GM21825 (cell line): ENCODE results near the gene BCL2L12.

ENCODE experiments used
- ATAC-seq: cut with Tn5 transposase; IDR thresholded peaks from one replicate; pipeline ENCODE4 v1.9.1; 2021; ENCODE audit warnings: mild to moderate bottlenecking, moderate library complexity; ENCODE audit not compliant: unreplicated experiment

BCL2L12 gene

DNA sequence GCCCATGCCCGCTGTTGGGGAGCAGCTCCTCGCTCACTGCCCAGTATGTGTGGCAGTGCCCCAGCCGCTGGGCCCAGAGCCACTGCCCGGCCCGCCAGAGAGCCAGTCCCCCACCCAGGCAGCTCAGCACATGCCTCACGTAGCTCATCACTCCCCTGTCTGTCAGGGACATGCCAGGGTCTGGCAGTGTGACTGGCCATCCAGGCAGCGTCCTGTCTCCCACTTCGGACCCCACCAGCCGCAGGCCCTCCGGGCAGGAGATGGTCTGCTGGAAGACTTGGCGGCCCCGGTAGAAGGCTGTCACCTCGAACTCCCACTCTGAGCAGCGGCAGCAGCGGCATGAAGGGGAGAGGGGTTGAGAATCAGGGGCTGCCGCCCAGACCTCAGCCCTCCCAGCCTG lies 3.7 kb upstream of the BCL2L12 start:
- no peak for ATAC-seq

DNA sequence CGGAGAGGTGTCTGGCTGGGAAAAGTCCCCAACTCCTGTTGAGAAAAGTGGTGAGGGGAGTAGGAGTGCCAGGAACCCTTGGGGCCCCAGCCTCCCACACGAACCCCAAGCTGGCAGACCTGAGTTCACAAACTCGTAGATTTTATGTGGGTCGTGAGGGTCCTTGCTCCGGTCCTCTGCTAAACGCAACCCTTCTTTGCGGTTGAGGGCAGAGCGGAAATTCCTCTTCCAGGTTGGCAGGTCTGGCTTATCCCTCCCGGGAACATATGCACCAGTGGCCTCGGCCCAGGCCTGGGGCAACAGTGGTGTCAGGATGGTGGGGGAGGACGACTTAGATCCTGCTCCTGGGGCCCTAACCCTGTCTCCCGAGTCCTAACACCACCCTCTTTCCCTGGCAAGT lies 2.5 kb upstream of the BCL2L12 start:
- no peak for ATAC-seq

DNA sequence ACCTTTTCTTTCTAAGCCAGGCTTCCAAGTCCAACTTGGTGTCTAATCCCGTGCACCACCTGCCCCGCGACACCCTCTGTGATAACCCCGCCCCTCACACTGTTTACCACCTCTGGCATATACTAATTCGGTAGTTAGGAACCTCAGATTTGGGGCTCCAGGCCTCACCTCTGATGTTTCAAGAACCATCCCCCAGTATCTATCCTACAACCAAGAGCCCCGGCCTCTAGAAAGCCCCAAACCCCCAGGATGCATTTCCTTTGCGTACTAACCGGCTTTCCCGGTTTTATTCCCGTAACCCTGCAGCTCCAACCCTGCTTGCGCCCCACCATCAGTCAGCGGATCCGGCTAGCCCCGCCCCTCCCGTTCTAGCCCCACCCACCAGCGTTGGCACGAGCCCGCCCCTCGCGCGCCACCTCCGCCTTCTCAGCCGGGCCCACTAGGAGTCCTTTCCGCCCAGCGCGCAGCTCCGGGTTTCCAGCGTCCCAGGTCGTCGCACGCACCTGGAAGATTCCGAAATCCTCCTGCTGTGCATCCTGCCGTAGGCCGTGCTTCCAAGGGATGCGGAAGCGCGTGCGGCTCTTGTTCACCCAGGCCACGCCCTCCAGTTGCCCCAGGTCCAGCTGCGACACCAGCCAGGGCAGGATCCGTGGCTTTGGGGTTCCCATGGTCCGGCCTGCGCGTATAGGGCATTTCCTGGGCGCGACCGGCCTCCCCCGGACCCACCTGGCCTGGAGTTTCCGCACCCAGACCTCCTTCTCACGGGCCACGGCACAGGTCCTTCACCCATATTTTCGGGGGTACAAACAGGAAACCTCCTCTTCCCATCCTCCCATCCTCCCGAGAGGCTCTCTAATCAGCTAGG lies 1.3 kb upstream of the BCL2L12 start:
- ATAC-seq = peak; percentile 32

DNA sequence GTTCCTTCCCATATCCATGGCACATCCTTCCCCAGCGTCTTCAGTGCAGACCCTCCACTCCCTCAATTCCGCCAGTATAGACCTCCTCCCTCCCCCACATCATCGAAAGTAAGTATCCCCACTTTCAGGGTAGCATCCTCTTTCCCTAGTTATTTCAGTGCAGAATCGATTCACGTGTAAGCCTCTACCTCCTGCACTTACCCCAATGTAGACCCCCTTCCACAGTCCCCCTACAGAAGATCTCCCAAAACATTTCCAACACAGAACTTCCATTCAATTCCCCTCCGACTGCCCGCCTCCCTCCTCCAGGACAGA lies 740 bp upstream of the BCL2L12 start:
- ATAC-seq = no peak

DNA sequence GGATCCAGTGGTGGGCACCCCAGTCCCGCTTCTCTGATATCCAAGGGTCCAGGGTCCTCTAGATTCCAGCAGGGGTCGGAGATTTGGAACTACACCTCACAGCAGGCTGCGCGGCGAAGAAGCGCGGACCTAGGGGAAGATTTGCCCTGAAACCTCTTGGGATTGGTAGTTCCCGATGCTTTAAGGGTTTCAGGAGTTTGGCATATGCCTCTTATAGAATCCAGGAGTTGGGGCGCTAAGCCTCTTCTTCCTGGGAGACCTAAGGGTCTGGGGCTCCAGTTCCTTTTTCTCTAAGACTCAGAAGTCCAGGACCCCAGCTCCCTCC lies 349 bp downstream of the BCL2L12 start:
- no peak for ATAC-seq

DNA sequence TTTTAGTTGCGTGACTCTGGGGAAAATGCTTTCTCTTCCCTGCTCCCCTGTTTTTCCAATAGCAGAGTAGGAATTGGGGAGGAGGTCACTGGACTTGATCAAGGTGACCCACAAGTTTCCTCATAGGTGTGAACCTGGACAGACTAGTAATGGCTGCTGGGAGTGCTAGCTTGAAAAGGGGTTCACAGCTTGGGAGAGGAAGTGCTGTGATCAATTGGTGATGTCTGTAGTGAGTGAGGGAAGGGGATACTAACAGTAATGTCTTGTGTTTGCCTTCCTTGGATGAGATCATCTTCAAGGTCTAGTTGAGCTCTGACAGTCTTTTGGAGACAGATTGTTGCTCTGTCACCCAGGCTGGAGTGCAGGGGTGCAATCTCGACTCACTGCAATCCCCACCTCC lies 1.7 kb downstream of the BCL2L12 start:
- ATAC-seq = no peak

DNA sequence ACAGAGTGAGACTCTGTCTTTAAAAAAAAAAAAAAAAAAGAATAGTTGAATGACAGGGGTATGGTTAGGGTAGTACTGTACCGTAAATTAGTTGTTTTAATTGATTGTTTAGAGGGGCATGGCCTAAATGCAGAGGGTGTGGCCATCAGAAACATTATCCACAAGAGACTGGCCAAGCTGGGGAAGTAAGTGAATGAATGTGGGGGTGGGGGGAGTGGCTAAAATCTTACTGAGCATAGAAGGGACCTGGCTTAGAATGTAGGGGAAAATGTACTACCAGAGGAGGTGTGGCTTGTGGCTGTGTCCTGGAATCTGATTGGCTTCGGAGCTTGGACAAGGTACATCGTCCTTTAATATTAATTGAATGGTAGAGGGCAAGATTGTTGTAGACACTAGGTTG lies 3.8 kb downstream of the BCL2L12 start:
- ATAC-seq = no peak

DNA sequence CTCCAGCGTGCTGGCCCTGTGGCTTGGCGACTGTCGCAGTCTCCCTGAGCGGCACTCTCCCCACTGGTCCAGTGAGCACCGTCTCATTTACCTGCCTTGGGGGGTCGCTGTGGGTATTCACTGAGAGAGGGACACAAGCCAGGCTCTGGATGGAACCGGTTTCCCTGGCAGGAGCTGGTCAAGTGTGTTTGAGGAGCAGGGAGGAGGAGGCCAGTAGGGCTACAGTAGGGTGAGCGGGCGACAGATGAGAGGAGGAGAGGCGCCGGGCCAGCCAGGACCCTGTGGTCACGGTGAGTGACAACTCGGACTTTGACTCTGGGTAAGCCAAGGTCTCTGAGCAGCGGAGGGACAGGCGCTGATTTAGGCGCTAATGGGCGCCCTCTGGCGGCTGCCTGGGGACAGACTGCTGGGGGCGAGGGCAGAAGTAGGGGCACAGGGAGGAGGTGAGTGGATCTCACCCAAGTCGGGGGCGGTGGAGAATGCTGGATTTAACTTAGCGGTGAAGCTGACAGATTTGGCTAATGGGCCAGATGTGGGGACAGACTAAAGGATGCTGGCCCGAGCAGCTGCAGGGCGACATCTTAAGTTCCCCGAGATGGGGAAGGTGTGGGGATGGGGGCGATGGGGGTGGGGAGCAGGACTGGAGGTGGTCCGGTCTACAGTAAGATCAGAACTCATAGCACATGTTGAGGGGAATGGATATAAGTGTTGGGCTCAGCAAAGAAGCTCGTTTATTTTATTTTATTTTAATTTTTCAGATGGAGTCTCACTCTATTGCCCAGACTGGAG lies 6.6 kb downstream of the BCL2L12 start:
- ATAC-seq = no peak

DNA sequence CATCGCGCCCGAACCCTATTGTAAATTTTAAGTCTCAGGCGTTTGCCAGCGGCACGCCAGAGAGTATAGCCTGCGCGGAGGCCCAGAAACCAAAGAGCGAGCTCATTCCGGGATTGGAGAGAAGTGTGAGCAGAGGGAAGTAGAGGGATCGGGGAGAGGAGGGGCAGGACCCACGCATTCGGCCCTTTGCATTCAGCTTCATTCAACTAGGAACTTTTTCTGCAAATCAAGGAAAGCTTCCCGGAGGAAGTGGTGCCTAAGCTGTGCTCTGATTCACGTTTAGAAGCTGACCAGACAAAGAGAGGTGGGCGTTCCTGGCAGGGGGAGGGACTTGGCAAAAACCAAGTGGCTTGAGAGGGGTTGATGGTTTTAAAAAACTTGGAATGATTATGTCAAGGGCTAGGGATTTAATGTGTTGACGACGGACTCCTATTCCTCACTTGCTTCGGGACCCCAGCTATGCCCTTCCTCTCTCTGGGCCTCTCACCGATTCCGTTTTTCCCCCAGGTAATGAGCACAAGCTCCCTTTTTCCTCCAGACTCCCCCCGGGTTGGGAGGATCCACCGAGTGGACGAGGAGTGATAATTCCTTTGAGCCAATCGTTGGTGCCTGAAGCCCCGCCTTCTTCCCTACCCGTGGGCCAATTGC lies 10.5 kb downstream of the BCL2L12 start:
- ATAC-seq = peak; percentile 19

DNA sequence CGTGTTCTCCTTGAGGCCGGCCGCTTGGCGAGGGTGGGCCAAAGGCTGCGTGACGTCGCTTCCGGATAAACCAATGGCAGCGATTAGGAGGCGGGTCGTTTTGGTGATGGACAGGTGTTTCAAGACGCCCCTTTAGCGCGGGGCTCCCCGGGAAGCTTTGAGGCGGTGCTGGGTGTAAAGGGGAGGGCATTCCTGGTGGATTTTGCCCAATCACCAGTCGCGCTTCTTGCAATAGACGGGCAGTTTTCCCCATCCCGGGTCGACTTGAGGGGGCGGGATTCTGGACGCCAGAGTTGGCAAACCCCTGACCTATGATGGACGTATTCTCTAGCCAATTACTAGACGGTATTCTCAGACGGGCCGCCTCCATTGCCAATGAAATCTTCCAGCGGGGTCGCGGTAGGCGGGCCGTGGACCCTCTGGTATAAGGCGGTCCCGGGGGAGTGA lies 11.1 kb downstream of the BCL2L12 start:
- ATAC-seq = peak; percentile 58

DNA sequence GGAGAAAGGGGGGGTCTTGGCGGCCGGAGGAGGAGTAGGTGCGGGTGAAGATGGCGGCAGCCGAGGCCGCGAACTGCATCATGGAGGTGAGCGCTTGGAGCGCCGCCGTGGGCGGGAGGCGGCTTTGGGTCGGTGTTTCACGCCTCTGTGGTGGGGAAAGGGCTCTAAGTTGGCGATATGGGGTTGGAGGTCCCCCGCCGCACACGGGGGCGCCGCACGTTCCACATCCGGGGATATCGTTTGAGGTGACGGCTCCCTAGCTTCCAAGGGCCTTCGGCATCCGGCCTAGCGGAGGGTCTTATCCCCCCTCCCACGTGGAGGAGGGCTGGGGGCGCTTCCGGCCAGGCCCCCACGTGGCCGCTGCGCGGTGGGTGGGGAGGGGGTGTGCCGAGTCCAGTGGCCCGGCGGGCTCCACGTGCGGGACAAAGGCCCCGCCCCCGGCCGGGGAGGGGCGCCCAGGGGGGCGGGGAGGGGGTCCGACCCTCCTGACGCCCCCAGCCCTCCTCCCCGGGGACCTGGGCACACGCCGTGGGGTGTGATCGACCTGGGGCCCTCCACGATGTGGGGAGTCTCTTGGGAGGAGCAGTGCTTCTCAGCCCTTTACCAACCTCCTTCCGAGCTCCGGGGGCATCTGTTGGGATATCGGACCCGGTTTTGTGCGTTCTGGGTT lies 11.6 kb downstream of the BCL2L12 start, which contains the start of gene PRMT1:
Gene PRMT1 (plus strand): TSS at position 41 of the 670 bp plus-strand sequence. CDS start 10 bp downstream, at position 51.
- ATAC-seq = no peak

DNA sequence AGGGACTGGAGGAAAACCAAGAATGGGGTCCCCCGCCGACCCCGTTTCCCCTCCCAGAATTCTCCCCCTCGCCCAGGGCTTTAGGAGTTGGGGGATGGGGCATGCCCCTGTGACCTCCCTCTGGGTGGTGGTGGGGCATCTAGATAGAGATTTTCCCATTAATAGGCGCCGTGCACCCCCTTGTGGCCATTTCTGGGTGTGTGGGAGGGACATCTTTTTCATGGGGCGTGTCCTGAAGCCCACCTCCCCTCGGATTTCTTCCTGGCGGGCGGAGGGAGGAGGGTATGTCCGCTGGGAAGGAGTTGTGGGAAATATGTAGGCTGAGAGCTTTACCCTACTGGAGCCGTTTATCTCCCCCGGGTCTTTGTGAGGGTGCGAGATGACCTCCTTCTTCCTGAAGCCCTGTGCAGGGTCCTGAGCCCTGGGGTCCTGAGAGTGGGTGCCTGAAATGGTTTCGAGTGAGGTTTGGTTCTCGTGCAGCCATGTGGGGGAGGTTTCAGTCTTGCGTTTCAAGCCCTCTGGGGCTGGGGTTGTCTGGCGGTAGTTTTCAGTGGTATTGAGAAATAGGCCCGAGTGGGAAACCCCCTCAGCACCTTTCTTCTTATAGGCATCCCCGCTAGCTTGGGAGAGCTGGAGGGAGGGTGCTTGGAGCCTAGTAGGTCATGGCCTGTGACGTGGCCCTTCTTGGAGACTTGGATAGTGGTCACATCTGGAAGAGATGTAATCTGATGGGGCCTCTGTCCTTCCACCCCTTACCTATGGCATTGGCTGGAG lies 12.4 kb downstream of the BCL2L12 start:
- peak; percentile 21 for ATAC-seq

DNA sequence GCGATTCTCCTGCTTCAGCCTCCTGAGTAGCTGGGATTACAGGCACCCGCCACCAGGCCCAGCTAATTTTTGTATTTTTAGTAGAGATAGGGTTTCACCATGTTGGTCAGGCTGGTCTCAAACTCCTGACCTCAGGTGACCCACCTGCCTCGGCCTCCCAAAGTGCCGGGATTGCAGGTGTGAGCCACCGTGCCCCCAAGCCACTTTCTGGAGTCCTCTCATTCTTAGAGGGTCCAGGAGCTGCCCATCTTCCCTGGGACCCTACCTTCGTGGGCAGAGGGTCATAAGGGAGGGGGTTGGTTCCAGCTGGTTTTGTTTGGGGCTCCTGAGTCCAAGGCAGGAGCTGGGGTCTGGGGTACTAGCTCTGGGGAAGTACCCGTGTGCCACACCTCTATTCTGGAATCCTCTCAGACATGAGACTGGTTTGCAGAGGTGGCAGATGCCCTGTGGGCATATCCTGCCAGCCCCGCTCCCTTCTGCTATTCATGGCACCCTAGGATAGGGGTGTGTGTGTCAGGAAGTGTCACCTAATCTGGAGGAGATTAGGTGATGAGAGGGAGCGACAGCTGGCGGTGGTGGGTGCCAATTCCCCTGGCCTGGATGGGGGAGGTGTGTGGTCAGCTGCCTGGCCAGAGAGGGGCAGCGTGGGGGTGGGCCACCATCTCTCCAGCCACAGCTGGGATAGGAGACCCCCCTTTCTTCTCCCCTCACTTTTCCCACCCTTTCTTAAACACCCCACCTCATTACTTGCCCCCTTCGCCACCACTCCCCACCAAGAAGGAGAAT lies 13.4 kb downstream of the BCL2L12 start:
- ATAC-seq = no peak

DNA sequence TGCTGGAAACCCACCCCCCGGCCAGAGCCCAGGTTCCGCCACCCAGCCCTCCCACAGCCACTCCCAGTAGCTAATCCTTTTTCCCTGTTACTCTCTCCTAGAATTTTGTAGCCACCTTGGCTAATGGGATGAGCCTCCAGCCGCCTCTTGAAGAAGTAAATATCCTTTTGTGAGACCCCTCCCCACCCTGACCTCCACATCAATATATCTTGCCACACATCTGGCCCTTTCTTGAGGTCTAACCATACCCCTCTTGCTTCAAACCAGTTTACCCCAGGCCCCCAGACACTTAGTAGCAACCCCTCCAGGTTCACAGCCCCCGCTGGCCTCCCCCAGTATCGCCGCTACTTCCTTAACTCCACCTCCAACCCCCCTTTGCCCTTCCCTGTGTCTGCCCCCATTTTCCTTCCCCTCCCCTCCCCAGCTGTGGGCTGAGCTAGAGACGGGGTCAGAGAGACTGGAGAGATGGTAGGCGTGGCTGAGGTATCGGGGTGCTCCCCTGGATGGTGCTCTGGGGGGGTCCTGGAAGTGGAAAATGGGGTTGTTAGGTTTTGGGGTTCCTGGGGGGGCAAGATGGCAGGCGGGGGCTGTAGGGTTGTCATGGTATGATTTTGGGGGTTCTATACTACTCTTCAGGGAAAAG lies 14.2 kb downstream of the BCL2L12 start:
- ATAC-seq = no peak

DNA sequence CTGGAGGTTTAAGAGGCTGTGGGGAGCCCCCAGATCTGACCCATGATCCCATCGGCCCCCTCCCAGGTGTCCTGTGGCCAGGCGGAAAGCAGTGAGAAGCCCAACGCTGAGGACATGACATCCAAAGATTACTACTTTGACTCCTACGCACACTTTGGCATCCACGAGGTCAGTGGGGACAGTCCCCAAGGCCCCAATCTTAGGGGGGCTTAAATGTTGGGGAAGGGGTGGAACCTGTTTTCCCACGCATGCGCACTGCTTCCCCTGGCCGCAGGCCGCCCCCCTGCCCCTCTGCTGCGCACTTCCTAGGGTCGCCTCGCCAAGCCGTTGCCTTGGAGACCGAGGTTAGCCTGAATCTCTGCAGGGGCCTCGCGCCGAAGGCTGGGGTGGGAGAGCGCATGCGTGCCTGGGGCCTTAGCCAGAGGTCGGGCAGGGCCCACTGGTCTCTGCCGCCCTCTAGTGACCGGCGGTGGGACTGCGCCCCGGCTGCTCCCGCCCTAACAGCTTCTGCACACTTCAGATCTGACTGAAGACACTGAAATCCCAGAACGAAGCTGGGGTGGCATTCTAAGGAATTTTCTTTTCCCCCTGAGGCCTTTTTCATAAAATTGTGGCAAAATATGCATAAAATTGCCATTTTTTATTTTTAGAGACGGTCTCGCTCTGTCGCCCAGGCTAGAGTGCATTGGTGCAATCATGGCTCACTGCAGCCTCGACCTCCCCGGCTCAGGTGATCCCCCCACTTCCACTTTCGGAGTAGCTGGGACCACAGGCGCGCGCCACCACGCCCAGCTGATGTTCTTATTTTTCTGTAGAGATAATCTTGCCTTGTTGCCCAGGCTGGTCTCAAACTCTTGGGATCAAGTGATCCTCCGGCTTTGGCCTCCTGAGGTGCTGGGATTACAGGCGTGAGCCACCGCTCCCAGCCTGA lies 15.0 kb downstream of the BCL2L12 start:
- no peak for ATAC-seq

DNA sequence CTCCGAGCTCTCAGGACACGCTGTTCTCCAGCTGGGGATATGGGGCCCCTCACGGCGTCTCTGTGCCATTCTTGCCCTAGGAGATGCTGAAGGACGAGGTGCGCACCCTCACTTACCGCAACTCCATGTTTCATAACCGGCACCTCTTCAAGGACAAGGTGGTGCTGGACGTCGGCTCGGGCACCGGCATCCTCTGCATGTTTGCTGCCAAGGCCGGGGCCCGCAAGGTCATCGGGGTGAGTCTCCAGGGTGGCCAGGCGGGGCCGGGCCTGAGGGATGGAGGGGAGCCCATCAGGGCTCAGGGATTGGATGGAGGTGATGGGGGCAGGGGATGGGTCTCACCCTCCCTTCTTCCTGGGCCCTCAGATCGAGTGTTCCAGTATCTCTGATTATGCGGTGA lies 16.1 kb downstream of the BCL2L12 start:
- no peak for ATAC-seq

DNA sequence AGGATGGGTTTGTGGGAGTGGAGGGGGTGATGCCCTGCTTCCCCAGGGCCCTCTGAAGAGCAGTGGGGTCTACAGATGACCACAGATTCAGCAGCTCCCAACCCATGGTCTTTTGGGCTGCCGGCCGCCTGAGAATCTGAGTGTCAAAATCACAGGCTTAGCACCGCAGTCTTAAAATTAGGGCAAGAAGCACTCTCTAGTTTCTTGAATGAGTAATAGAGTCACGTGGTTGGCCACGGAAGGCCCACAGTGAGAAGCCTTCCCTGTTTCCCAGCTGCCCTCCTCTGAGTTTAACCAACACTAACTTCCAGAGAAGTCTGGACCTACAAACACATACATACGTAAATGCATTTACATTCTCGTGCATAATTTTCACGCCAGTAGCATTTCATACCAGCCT lies 16.5 kb downstream of the BCL2L12 start:
- ATAC-seq = no peak

DNA sequence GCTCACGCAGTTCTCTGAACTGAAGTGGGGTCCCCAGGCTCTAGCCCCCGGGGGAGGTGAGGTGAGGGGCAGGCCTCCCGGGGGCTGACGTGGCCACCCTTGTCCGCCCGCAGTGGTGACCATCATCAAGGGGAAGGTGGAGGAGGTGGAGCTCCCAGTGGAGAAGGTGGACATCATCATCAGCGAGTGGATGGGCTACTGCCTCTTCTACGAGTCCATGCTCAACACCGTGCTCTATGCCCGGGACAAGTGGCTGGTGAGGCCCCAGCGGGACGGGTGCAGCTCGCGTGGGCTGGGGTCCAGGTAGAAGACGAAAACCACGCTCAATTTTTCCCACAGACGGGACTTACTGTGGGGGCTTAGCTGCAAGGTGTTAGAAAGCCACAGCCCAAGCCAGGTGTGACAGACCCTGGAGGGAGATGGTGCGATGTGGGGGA lies 18.1 kb downstream of the BCL2L12 start:
- ATAC-seq = no peak
